HepG2 (cell line): ENCODE data around the gene ATL2. TPM values are rescaled to one million over a fixed set of nuclear protein-coding genes. Genes with fewer than 3 reads are reported as not detected.

Experiments
- ATAC-seq: fragments of 200-7000 bp; cut with Tn5 transposase; 3 replicates; pipeline ENCODE4 v1.9.1; 2020; ENCODE audit warnings: mild to moderate bottlenecking, moderate library complexity
- BruUV-seq: library from RNA; stranded (reverse); fragments of 400-500 nt; replicated peaks from 2 replicates; lab custom pipeline; 2021; lab: Mats Ljungman, UMichigan
- CTCF ChIA-PET: fragments of 300-600 bp; formaldehyde crosslinking; extraction: SDS; loops from one replicate; lab custom pipeline; 2021; ENCODE audit warnings: low total read pairs, inconsistent platforms, low intra/inter-chr PET ratio; lab: Yijun Ruan, JAX
- POLR2A ChIA-PET: fragments of 350-600 bp; sonication (Branson Sonifier 250); formaldehyde crosslinking; loops from one replicate; lab custom pipeline; 2020; ENCODE audit warnings: antibody characterized with exemption, inconsistent platforms; lab: Yijun Ruan, JAX
- DNase-seq: peaks from one replicate; pipeline ENCODE4 v3.0.0-alpha.2; 2015; ENCODE audit warnings: low spot score
- FAIRE-seq: peaks from 3 replicates; lab custom pipeline; 2011; peaks lifted over from hg19 to GRCh38; lab: Jason Lieb, UNC
- H2AFZ ChIP-seq: one replicate; pipeline ENCODE4 v1.6.1; 2011; ENCODE audit warnings: low read length, inconsistent platforms
- H3K27ac ChIP-seq: fragments of 300-600 bp; 3 replicates; pipeline ENCODE4 v1.8.0; 2011; ENCODE audit warnings: mixed run types, mild to moderate bottlenecking, mixed read lengths, low read length, inconsistent platforms; ENCODE audit not compliant: insufficient read depth; ENCODE audit errors: extremely low read length
- H3K27me3 ChIP-seq, 2 experiments: fragments of 200-600 bp in 1 of 2; 2 replicates in 1 of 2; 3 replicates in 1 of 2; pipeline versions ENCODE4 v1.6.0 to v1.8.0; 2011; ENCODE audit warnings: low read length in 2 of 2, mild to moderate bottlenecking in 2 of 2, moderate library complexity in 2 of 2, inconsistent platforms in 1 of 2; ENCODE audit not compliant: insufficient read depth in 2 of 2, control insufficient read depth in 1 of 2
- H3K36me3 ChIP-seq, 2 experiments: fragments of 200-600 bp in 1 of 2; replicated peaks in 1 of 2; 2 replicates in 1 of 2; 3 replicates in 1 of 2; pipeline versions ENCODE4 v1.5.1 to v1.8.0; 2011; ENCODE audit warnings: low read length in 2 of 2, inconsistent platforms in 1 of 2; ENCODE audit not compliant: insufficient read depth in 2 of 2, control insufficient read depth in 1 of 2
- H3K4me1 ChIP-seq: 2 replicates; pipeline ENCODE4 v1.5.1; 2012; ENCODE audit warnings: low read length, inconsistent platforms; ENCODE audit not compliant: insufficient read depth
- H3K4me2 ChIP-seq: 2 replicates; pipeline ENCODE4 v1.6.0; 2011; ENCODE audit warnings: low read depth, low read length, inconsistent platforms
- H3K4me3 ChIP-seq, 3 experiments: fragments of 200-600 bp in 1 of 3; sonication (generic), shearing (Covaris generic) in 1 of 3; replicated peaks in 1 of 3; 2 replicates each; pipeline ENCODE4 v1.5.1; 2011 to 2016; ENCODE audit warnings: low read length in 3 of 3, inconsistent platforms in 2 of 3, low read depth in 2 of 3, mild to moderate bottlenecking in 2 of 3, control low read depth in 1 of 3, mixed read lengths in 1 of 3; ENCODE audit not compliant: insufficient read depth in 1 of 3
- H3K79me2 ChIP-seq: one replicate; pipeline ENCODE4 v1.6.1; 2011; ENCODE audit warnings: low read length, inconsistent platforms; ENCODE audit not compliant: insufficient read depth
- H3K9ac ChIP-seq: 2 replicates; pipeline ENCODE4 v1.6.0; 2011; ENCODE audit warnings: mild to moderate bottlenecking, low read depth, low read length, inconsistent platforms; ENCODE audit not compliant: insufficient read depth
- H3K9me3 ChIP-seq: 2 replicates; pipeline ENCODE4 v1.5.1; 2012; ENCODE audit warnings: mild to moderate bottlenecking, low read length
- H4K20me1 ChIP-seq: 2 replicates; pipeline ENCODE4 v1.6.0; 2011; ENCODE audit warnings: inconsistent platforms, mild to moderate bottlenecking, low read length, moderate library complexity; ENCODE audit not compliant: insufficient read depth
- ATF7-NPFF ChIP-seq: sonication (generic); formaldehyde crosslinking; IDR thresholded peaks from 2 replicates; pipeline ENCODE4 v1.8.1; 2023; ENCODE audit warnings: mild to moderate bottlenecking, low read depth, missing genetic modification reagents, moderate library complexity
- DNMT1 ChIP-seq: sonication (generic); formaldehyde crosslinking; IDR thresholded peaks from 2 replicates; pipeline ENCODE4 v1.5.1; 2020; ENCODE audit warnings: mild to moderate bottlenecking, missing genetic modification reagents
- HIC2 ChIP-seq: sonication (generic); formaldehyde crosslinking; IDR thresholded peaks from 2 replicates; pipeline ENCODE4 v1.9.0; 2022; ENCODE audit warnings: low read depth, missing genetic modification reagents
- ISL2 ChIP-seq: sonication (generic); formaldehyde crosslinking; IDR thresholded peaks from 2 replicates; pipeline ENCODE4 v1.5.0; 2020; ENCODE audit warnings: missing genetic modification reagents
- KDM1A ChIP-seq: IDR thresholded peaks from 2 replicates; pipeline ENCODE4 v1.6.1; 2016; ENCODE audit warnings: missing compliant biosample characterization
- MIER2 ChIP-seq: IDR thresholded peaks from 2 replicates; pipeline ENCODE4 v1.6.1; 2016; ENCODE audit warnings: missing biosample characterization, missing genetic modification reagents
- MTF1 ChIP-seq: sonication (generic); formaldehyde crosslinking; IDR thresholded peaks from 2 replicates; pipeline ENCODE4 v1.5.0; 2020; ENCODE audit warnings: missing genetic modification reagents
- NONO ChIP-seq, 2 experiments: fragments of 450-650 bp in 1 of 2; sonication (generic) in 1 of 2; formaldehyde crosslinking in 1 of 2; IDR thresholded peaks in 1 of 2; conservative IDR thresholded peaks in 1 of 2; 2 replicates each; pipeline versions ENCODE4 v1.6.1 to v1.8.0; 2017 to 2022; ENCODE audit warnings: mild to moderate bottlenecking in 1 of 2, missing genetic modification reagents in 1 of 2, moderate library complexity in 1 of 2
- NR0B2 ChIP-seq: sonication (generic); formaldehyde crosslinking; IDR thresholded peaks from 2 replicates; pipeline ENCODE4 v1.4.0; 2020; ENCODE audit warnings: mild to moderate bottlenecking, missing genetic modification reagents
- PTBP1 ChIP-seq: fragments of 200-400 bp; formaldehyde crosslinking; IDR thresholded peaks from 2 replicates; pipeline ENCODE4 v1.6.1; 2018; ENCODE audit warnings: low read length, low read depth; ENCODE audit not compliant: poor library complexity, severe bottlenecking
- SAFB2 ChIP-seq: sonication (generic); formaldehyde crosslinking; IDR thresholded peaks from 2 replicates; pipeline ENCODE4 v1.5.1; 2020; ENCODE audit warnings: missing genetic modification reagents, low read depth, mild to moderate bottlenecking, borderline replicate concordance
- SNAPC5 ChIP-seq: sonication (generic); formaldehyde crosslinking; IDR thresholded peaks from 2 replicates; pipeline ENCODE4 v1.8.1; 2023; ENCODE audit warnings: mild to moderate bottlenecking, missing genetic modification reagents, borderline replicate concordance
- SSRP1 ChIP-seq: IDR thresholded peaks from 2 replicates; pipeline ENCODE4 v1.6.1; 2016; ENCODE audit warnings: control low read depth
- YEATS4 ChIP-seq: sonication (generic); formaldehyde crosslinking; IDR thresholded peaks from 2 replicates; pipeline ENCODE4 v1.4.0; 2020; ENCODE audit warnings: missing genetic modification reagents, borderline replicate concordance
- YY1 ChIP-seq: IDR thresholded peaks from 2 replicates; pipeline ENCODE4 v1.6.1; 2011; ENCODE audit warnings: low read length, low read depth, moderate library complexity, mild to moderate bottlenecking; ENCODE audit not compliant: insufficient read depth, insufficient replicate concordance
- ZNF232 ChIP-seq: sonication (generic); formaldehyde crosslinking; IDR thresholded peaks from 2 replicates; pipeline ENCODE4 v1.4.0; 2020; ENCODE audit warnings: missing genetic modification reagents, borderline replicate concordance
- ZNF747 ChIP-seq: sonication (generic); formaldehyde crosslinking; IDR thresholded peaks from 2 replicates; pipeline ENCODE4 v1.8.1; 2023; ENCODE audit warnings: missing genetic modification reagents, mild to moderate bottlenecking, borderline replicate concordance
- ZNF788 ChIP-seq: sonication (generic); formaldehyde crosslinking; IDR thresholded peaks from 2 replicates; pipeline ENCODE4 v1.5.0; 2020; ENCODE audit warnings: mild to moderate bottlenecking, missing genetic modification reagents, borderline replicate concordance
- ZNF800 ChIP-seq: sonication (generic); formaldehyde crosslinking; IDR thresholded peaks from 2 replicates; pipeline ENCODE4 v1.4.0; 2020; ENCODE audit warnings: missing genetic modification reagents
- WGBS: methylation state at CpG from one replicate; pipeline ENCODE4 v1.1.6; 2017; ENCODE audit warnings: low lambda C conversion rate; 5-methylcytosine and 5-hydroxymethylcytosine counted together
- in situ Hi-C: cut with HindIII; loops from 2 replicates; pipeline ENCODE4 v1.10.0; 2017; ENCODE audit warnings: low pct_unique_long_range_greater_than_20kb; ENCODE audit not compliant: extremely low pct_ligation_motif_present
- intact Hi-C: fragments of 100-400 bp; cut with micrococcal nuclease; formaldehyde crosslinking; loops from one replicate; pipeline ENCODE4 v1.10.0; 2022; ENCODE audit not compliant: unreplicated experiment
- polyA plus RNA-seq, 8 experiments: library from polyadenylated mRNA; depleted of rRNA in 3 of 8; stranded (reverse) in 7 of 8; unstranded in 1 of 8; fragments of >200 nt; fragmentation: Illumina TruSeq in 4 of 8; extraction: Trizol in 4 of 8; gene quantifications; 2 replicates each; pipeline versions ENCODE4 v1.2.1 to v1.2.3, GENCODE V29; 2011 to 2016; ENCODE audit warnings: low read depth in 4 of 8, missing spikeins in 1 of 8, mixed read lengths in 1 of 8; ENCODE audit not compliant: insufficient read depth in 1 of 8
- total RNA-seq, 5 experiments: library from RNA; depleted of rRNA; stranded (reverse); fragments of >200 nt; fragmentation: Illumina TruSeq; extraction: Trizol; gene quantifications; 2 replicates each; pipeline ENCODE4 v1.2.3, GENCODE V29; 2016; ENCODE audit warnings: low read depth in 1 of 5

Gene ATL2
- total and polyA plus RNA-seq, 2 of the 13 experiments (the other 11 are each of a cell fraction or from before 2014, with no cell fraction given): 56.5 to 119 TPM

GRCh38 chr2:38386821-38387220 lies 9.7 kb upstream of the ATL2 start:
- no peak for TF ChIP-seq NR0B2 (CRISPR knock-in tag)
- TF ChIP-seq ISL2 (CRISPR knock-in tag): no peak
- no peak for TF ChIP-seq DNMT1
- no peak for TF ChIP-seq MTF1
- no peak for TF ChIP-seq PTBP1
- TF ChIP-seq SNAPC5 (CRISPR knock-in tag): no peak
- TF ChIP-seq SSRP1: no peak
- TF ChIP-seq YY1: no peak
- TF ChIP-seq YEATS4: no peak
- TF ChIP-seq ZNF788: no peak
- TF ChIP-seq SAFB2 (CRISPR knock-in tag): no peak
- TF ChIP-seq ZNF232: no peak
- TF ChIP-seq ZNF747 (CRISPR knock-in tag): no peak
- TF ChIP-seq HIC2 (CRISPR knock-in tag): no peak
- no peak for TF ChIP-seq KDM1A (CRISPR knock-in tag)
- TF ChIP-seq NONO (IDR thresholded peaks at IDR 0.05): no peak
- TF ChIP-seq NONO (CRISPR knock-in tag; conservative IDR thresholded peaks at IDR 0.05): no peak
- TF ChIP-seq ZNF800 (CRISPR knock-in tag): no peak
- TF ChIP-seq ATF7-NPFF (CRISPR knock-in tag): no peak
- no peak for TF ChIP-seq MIER2 (CRISPR knock-in tag)
- H3K4me2 ChIP-seq: no peak overlapping the region
- peaks cover 0 to 18% of the 10 kb centered on the region in 2 experiments; a peak in 1 of 5 replicates for H3K27me3 ChIP-seq
- no peaks in the 10 kb centered on the region for H3K36me3 ChIP-seq
- intact Hi-C loops (no loop called here), in situ Hi-C loops (no loop called here)
- BruUV-seq: no TSS peak
- H2AFZ ChIP-seq: no peak overlapping the region
- H3K9me3 ChIP-seq: no peaks in the 10 kb centered on the region
- H3K79me2 ChIP-seq: no peaks in the 10 kb centered on the region
- ATAC-seq: no peak
- no peaks in the 10 kb centered on the region for H4K20me1 ChIP-seq
- H3K4me3 ChIP-seq: no peak overlapping the region
- WGBS: 67% methylated on average over 7 of the region's 7 CpGs
- H3K27ac ChIP-seq: no peak overlapping the region
- no peak for DNase-seq
- ChIA-PET POLR2A (no interaction called here), CTCF (no interaction called here)
- H3K9ac ChIP-seq: no peak overlapping the region
- peaks cover 16% of the 10 kb centered on the region for H3K4me1 ChIP-seq
- FAIRE-seq: no peak
